ENCODE data around the gene NUDT4B.
"Not testable (repeated sequence)": the region's sequence is repeated elsewhere in the genome, so short reads cannot be mapped to it uniquely, and the experiment has no call there.

Gene NUDT4B

DNA sequence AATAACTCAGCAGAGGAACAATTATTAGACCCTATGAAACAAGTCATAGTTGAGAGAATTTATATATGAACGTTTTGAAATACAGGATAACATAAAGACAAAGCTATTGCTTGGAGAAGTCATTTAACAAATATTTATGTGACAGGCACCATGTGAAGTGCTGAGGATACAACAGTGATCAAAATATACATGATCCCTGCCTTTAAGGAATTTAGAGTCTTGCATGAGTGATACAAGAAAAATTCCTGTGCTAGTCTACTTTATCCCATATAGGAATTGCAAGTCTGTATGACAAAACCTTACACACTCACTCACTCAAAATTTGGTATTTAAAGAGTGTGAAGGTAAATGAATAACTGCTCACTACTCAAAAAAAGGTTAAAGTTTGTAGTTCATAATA, 25.5 kb downstream of the NUDT4B start:
- not testable (repeated sequence) for H3K18ac ChIP-seq (ENCODE audit: low read length); H3K27ac ChIP-seq (replicated peaks; ENCODE audit: low read length); H3K79me1 ChIP-seq (ENCODE audit: low read depth, low read length); H3K36me3 ChIP-seq (replicated peaks in 1 of 2; ENCODE audit: control insufficient read depth in 2 of 2, insufficient read depth in 2 of 2, low read length in 2 of 2); H3K4me3 ChIP-seq (ENCODE audit: low read length in 2 of 2); H2BK12ac ChIP-seq (ENCODE audit: low read length); H4K8ac ChIP-seq (ENCODE audit: low read depth, low read length); H2AFZ ChIP-seq (ENCODE audit: low read length); H4K91ac ChIP-seq (ENCODE audit: low read depth, low read length, poor library complexity); H2BK15ac ChIP-seq (ENCODE audit: low read length); H2AK5ac ChIP-seq (ENCODE audit: low read depth, low read length); H3K27me3 ChIP-seq (ENCODE audit: control insufficient read depth in 3 of 3, insufficient read depth in 3 of 3, low read depth in 1 of 3, low read length in 3 of 3); H3K9ac ChIP-seq (ENCODE audit: low read depth, low read length, poor library complexity); H3K14ac ChIP-seq (ENCODE audit: low read length); H2BK120ac ChIP-seq (ENCODE audit: low read depth, low read length); H3K23ac ChIP-seq (ENCODE audit: low read depth, low read length, poor library complexity); H3K9me3 ChIP-seq (replicated peaks in 1 of 2; ENCODE audit: control insufficient read depth in 2 of 2, insufficient read depth in 1 of 2, low read depth in 1 of 2, low read length in 2 of 2); H3K4me2 ChIP-seq (ENCODE audit: insufficient read depth, low read length, poor library complexity, severe bottlenecking); H2BK5ac ChIP-seq (ENCODE audit: low read length); H3K4me1 ChIP-seq (ENCODE audit: control insufficient read depth in 2 of 2, insufficient read depth in 1 of 2, low read depth in 1 of 2, low read length in 2 of 2); H3K4ac ChIP-seq (ENCODE audit: low read length); DNase-seq (ENCODE audit: low spot score)
- no CpG with 5 or more reads among the region's 1 CpG for WGBS, 2 donors (ENCODE audit: extremely low coverage in 2 of 2, insufficient read length in 2 of 2, insufficient replicate concordance in 1 of 2)

GRCh38 chr1:148775263-148775662, 26.7 kb downstream of the NUDT4B start:
- H3K23ac ChIP-seq (ENCODE audit: low read depth, low read length, poor library complexity); H3K4me3 ChIP-seq (ENCODE audit: low read length in 2 of 2); H2BK12ac ChIP-seq (ENCODE audit: low read length); H2AK5ac ChIP-seq (ENCODE audit: low read depth, low read length); H3K4me1 ChIP-seq (ENCODE audit: control insufficient read depth in 2 of 2, insufficient read depth in 1 of 2, low read depth in 1 of 2, low read length in 2 of 2); H3K4ac ChIP-seq (ENCODE audit: low read length); H2BK5ac ChIP-seq (ENCODE audit: low read length); H3K27me3 ChIP-seq (ENCODE audit: control insufficient read depth in 3 of 3, insufficient read depth in 3 of 3, low read depth in 1 of 3, low read length in 3 of 3); H4K91ac ChIP-seq (ENCODE audit: low read depth, low read length, poor library complexity); H2AFZ ChIP-seq (ENCODE audit: low read length); H2BK120ac ChIP-seq (ENCODE audit: low read depth, low read length); H3K79me1 ChIP-seq (ENCODE audit: low read depth, low read length); H3K36me3 ChIP-seq (replicated peaks in 1 of 2; ENCODE audit: control insufficient read depth in 2 of 2, insufficient read depth in 2 of 2, low read length in 2 of 2); H3K9ac ChIP-seq (ENCODE audit: low read depth, low read length, poor library complexity); DNase-seq (ENCODE audit: low spot score); H3K18ac ChIP-seq (ENCODE audit: low read length); H3K27ac ChIP-seq (replicated peaks; ENCODE audit: low read length); H2BK15ac ChIP-seq (ENCODE audit: low read length); H3K9me3 ChIP-seq (replicated peaks in 1 of 2; ENCODE audit: control insufficient read depth in 2 of 2, insufficient read depth in 1 of 2, low read depth in 1 of 2, low read length in 2 of 2); H4K8ac ChIP-seq (ENCODE audit: low read depth, low read length); H3K14ac ChIP-seq (ENCODE audit: low read length); H3K4me2 ChIP-seq (ENCODE audit: insufficient read depth, low read length, poor library complexity, severe bottlenecking): not testable (repeated sequence)
- no CpG with 5 or more reads among the region's 2 CpGs for WGBS, 2 donors (ENCODE audit: extremely low coverage in 2 of 2, insufficient read length in 2 of 2, insufficient replicate concordance in 1 of 2)

GRCh38 chr1:148777649-148778048, 29.1 kb downstream of the NUDT4B start:
- H2AFZ ChIP-seq (ENCODE audit: low read length); H3K36me3 ChIP-seq (replicated peaks in 1 of 2; ENCODE audit: control insufficient read depth in 2 of 2, insufficient read depth in 2 of 2, low read length in 2 of 2); H3K4ac ChIP-seq (ENCODE audit: low read length); H4K91ac ChIP-seq (ENCODE audit: low read depth, low read length, poor library complexity); H3K4me1 ChIP-seq (ENCODE audit: control insufficient read depth in 2 of 2, insufficient read depth in 1 of 2, low read depth in 1 of 2, low read length in 2 of 2); H3K18ac ChIP-seq (ENCODE audit: low read length); H2BK5ac ChIP-seq (ENCODE audit: low read length); H3K9ac ChIP-seq (ENCODE audit: low read depth, low read length, poor library complexity); H3K27me3 ChIP-seq (ENCODE audit: control insufficient read depth in 3 of 3, insufficient read depth in 3 of 3, low read depth in 1 of 3, low read length in 3 of 3); H2BK12ac ChIP-seq (ENCODE audit: low read length); H2BK120ac ChIP-seq (ENCODE audit: low read depth, low read length); H3K4me3 ChIP-seq (ENCODE audit: low read length in 2 of 2); H2BK15ac ChIP-seq (ENCODE audit: low read length); H3K27ac ChIP-seq (replicated peaks; ENCODE audit: low read length); H3K14ac ChIP-seq (ENCODE audit: low read length); H3K79me1 ChIP-seq (ENCODE audit: low read depth, low read length); H3K23ac ChIP-seq (ENCODE audit: low read depth, low read length, poor library complexity); H3K9me3 ChIP-seq (replicated peaks in 1 of 2; ENCODE audit: control insufficient read depth in 2 of 2, insufficient read depth in 1 of 2, low read depth in 1 of 2, low read length in 2 of 2); H4K8ac ChIP-seq (ENCODE audit: low read depth, low read length); H2AK5ac ChIP-seq (ENCODE audit: low read depth, low read length); DNase-seq (ENCODE audit: low spot score); H3K4me2 ChIP-seq (ENCODE audit: insufficient read depth, low read length, poor library complexity, severe bottlenecking): not testable (repeated sequence)
- no CpG with 5 or more reads among the region's 1 CpG for whole genome bisulfite sequencing, 2 donors (ENCODE audit: extremely low coverage in 2 of 2, insufficient read length in 2 of 2, insufficient replicate concordance in 1 of 2)

GRCh38 chr1:148780404-148780803, 31.8 kb downstream of the NUDT4B start:
- H2BK5ac ChIP-seq (ENCODE audit: low read length); H3K4me3 ChIP-seq (ENCODE audit: low read length in 2 of 2): not testable (repeated sequence)

More at GRCh38 chr1:148780404-148780803, 31.8 kb downstream of the NUDT4B start:
- H3K79me1 ChIP-seq (ENCODE audit: low read depth, low read length); H3K36me3 ChIP-seq (replicated peaks in 1 of 2; ENCODE audit: control insufficient read depth in 2 of 2, insufficient read depth in 2 of 2, low read length in 2 of 2); H3K4me1 ChIP-seq (ENCODE audit: control insufficient read depth in 2 of 2, insufficient read depth in 1 of 2, low read depth in 1 of 2, low read length in 2 of 2); H3K27ac ChIP-seq (replicated peaks; ENCODE audit: low read length); H3K23ac ChIP-seq (ENCODE audit: low read depth, low read length, poor library complexity); H4K8ac ChIP-seq (ENCODE audit: low read depth, low read length); H3K18ac ChIP-seq (ENCODE audit: low read length); H2BK15ac ChIP-seq (ENCODE audit: low read length); H3K4me2 ChIP-seq (ENCODE audit: insufficient read depth, low read length, poor library complexity, severe bottlenecking); H3K27me3 ChIP-seq (ENCODE audit: control insufficient read depth in 3 of 3, insufficient read depth in 3 of 3, low read depth in 1 of 3, low read length in 3 of 3); H2AK5ac ChIP-seq (ENCODE audit: low read depth, low read length); H3K9me3 ChIP-seq (replicated peaks in 1 of 2; ENCODE audit: control insufficient read depth in 2 of 2, insufficient read depth in 1 of 2, low read depth in 1 of 2, low read length in 2 of 2); H4K91ac ChIP-seq (ENCODE audit: low read depth, low read length, poor library complexity); H3K14ac ChIP-seq (ENCODE audit: low read length); H3K4ac ChIP-seq (ENCODE audit: low read length); H2BK120ac ChIP-seq (ENCODE audit: low read depth, low read length); H3K9ac ChIP-seq (ENCODE audit: low read depth, low read length, poor library complexity); DNase-seq (ENCODE audit: low spot score); H2AFZ ChIP-seq (ENCODE audit: low read length); H2BK12ac ChIP-seq (ENCODE audit: low read length): not testable (repeated sequence)
- WGBS, 2 donors (ENCODE audit: extremely low coverage in 2 of 2, insufficient read length in 2 of 2, insufficient replicate concordance in 1 of 2) = no CpG with 5 or more reads among the region's 1 CpG
